Dermis blood vessel endothelial cell (primary cell): ENCODE results near the gene COL18A1. TPM values are rescaled to one million over a fixed set of nuclear protein-coding genes. Genes with fewer than 3 reads are reported as not detected.

Experiments
- DNase-seq: peaks from one replicate; pipeline ENCODE4 v3.0.0; 2010
- total RNA-seq: library from RNA; depleted of rRNA; stranded (reverse); fragments of >200 nt; gene quantifications from 2 replicates; pipeline ENCODE4 v1.2.3, GENCODE V29; 2014

The COL18A1 gene
- total RNA-seq, 1 donor from 2014 or later, result 309 TPM

DNA sequence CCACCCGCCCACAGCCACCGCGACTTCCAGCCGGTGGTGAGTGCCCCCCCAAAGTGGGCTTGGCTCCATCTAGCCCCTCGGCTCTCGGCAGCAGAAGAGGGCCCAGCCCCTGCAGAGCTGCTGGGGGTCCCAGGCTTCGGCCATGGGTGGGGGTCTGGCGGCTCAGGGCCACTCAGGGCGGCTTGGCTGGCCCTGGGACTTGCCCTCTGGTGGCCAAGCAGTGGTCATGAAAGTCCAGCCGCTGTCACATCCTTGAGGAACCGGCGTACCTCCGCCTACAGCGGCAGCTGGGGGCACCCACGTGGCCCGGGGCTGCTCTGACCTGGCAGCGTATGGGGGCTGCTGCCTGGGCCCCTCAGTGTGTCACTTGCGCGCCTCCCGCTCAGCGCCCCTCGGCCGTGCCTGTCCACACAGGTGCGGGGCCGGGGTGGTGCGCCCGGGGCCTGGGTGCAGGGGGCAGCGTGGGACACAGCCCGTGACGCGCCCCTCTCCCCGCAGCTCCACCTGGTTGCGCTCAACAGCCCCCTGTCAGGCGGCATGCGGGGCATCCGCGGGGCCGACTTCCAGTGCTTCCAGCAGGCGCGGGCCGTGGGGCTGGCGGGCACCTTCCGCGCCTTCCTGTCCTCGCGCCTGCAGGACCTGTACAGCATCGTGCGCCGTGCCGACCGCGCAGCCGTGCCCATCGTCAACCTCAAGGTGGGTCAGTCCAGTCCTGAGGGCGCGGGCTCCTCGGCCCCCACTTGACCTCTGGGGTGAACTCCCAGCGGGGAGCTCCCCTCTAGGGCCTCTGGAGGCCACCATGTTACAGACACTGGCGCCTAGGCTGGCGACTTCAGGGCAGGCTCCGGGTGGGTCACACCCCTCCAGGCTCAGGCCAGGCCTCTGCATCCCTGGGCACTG lies 104.9 kb downstream of the COL18A1 start:
- no peak for DNase-seq

DNA sequence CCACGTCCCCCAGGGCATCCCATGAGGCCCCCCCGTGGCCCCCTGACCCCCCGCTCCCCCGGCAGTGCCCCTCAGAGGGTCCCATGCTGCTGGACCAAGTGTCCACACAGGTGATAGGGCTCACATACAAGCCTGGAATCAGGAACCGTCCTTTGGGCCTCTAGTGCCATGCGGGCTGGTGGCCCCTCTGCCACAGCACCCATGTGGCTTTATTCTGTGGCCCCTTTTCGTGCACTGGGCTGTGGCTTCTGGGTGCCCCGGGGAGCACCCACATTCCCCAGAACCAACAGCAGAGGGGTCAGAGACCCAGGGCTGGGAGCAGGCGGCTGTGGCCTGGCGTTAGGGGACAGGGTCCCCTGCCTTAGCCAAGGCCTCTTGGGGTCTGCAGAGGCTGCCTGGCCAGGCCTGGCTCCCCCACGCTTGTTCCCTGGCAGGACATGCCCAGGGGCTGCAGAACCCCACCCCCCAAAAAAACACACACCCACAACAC lies 105.5 kb downstream of the COL18A1 start:
- no peak for DNase-seq

DNA sequence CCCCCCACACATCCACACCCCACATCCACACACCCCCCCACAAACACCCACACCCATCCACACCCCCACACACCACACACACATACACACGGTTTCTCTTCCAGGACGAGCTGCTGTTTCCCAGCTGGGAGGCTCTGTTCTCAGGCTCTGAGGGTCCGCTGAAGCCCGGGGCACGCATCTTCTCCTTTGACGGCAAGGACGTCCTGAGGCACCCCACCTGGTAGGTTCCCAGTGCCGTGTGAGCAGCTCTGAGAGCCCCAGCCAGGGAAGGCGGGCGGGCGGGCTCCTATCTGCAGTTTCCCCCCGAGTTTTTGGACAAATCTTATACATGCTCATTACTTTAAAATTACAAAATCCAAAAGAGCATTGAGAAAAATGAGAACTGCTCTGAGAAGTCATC lies 106.0 kb downstream of the COL18A1 start:
- no peak for DNase-seq

DNA sequence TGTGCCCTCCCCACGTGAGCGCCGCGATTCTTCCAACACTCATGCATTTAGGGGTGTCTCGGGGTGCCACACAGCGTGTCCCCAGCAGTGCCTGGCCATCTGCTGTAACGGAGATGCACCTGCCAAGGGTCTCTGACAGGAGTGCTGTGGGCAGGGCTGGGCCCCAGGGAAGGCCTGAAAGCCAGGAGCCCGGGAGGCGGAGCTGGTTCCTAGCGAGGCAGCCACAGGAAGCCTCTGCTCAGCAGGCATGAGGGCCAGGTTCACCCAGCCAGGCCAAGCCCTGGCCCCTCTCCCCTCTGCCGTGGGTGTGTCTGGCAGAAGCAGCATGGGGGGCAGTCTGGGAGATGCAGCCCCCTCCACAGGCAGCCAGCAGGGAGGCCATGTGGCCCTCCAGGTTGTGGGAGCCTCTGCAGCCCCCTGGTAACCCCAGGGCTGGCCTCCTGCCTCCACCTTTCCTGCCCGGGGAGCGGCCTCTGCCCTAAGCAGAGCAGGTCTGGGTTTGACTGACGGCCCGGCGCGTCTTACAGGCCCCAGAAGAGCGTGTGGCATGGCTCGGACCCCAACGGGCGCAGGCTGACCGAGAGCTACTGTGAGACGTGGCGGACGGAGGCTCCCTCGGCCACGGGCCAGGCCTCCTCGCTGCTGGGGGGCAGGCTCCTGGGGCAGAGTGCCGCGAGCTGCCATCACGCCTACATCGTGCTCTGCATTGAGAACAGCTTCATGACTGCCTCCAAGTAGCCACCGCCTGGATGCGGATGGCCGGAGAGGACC lies 106.9 kb downstream of the COL18A1 start:
- no peak for DNase-seq

DNA sequence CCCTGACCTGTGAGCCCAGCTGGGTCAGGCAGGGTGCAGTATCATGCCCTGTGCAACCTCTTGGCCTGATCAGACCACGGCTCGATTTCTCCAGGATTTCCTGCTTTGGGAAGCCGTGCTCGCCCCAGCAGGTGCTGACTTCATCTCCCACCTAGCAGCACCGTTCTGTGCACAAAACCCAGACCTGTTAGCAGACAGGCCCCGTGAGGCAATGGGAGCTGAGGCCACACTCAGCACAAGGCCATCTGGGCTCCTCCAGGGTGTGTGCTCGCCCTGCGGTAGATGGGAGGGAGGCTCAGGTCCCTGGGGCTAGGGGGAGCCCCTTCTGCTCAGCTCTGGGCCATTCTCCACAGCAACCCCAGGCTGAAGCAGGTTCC lies 107.6 kb downstream of the COL18A1 start:
- DNase-seq, result no peak

DNA sequence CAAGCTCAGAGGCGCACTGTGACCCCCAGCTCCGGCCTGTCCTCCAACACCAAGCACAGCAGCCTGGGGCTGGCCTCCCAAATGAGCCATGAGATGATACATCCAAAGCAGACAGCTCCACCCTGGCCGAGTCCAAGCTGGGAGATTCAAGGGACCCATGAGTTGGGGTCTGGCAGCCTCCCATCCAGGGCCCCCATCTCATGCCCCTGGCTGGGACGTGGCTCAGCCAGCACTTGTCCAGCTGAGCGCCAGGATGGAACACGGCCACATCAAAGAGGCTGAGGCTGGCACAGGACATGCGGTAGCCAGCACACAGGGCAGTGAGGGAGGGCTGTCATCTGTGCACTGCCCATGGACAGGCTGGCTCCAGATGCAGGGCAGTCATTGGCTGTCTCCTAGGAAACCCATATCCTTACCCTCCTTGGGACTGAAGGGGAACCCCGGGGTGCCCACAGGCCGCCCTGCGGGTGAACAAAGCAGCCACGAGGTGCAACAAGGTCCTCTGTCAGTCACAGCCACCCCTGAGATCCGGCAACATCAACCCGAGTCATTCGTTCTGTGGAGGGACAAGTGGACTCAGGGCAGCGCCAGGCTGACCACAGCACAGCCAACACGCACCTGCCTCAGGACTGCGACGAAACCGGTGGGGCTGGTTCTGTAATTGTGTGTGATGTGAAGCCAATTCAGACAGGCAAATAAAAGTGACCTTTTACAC lies 108.2 kb downstream of the COL18A1 start:
- DNase-seq, result no peak

DNA sequence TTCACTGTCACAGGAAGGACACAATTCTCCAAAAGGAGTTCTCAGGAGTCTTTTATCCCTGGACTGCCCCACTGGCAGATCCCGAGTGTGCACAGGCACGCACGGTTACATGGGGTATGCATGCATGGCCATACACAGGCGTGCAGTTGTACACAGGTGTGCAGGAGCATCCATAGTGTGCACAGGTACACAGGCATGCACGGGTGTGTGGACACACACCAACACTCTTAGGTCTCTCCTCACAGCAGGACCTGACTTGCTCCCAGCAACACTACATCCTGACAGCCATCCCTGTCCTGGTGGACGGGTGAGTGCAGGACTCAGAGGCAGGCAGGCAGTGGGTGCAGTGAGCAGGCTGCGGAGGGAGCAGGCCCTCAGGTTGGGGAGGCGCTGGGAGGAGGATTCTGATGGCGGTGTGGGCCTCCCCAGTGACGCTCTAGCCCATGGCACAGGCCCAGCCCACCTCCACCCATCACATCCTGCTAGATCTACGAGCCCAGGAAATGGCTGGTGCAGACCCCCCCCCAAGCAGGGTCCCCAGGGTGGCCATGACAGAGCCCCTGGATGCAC lies 108.9 kb downstream of the COL18A1 start:
- DNase-seq, result no peak

DNA sequence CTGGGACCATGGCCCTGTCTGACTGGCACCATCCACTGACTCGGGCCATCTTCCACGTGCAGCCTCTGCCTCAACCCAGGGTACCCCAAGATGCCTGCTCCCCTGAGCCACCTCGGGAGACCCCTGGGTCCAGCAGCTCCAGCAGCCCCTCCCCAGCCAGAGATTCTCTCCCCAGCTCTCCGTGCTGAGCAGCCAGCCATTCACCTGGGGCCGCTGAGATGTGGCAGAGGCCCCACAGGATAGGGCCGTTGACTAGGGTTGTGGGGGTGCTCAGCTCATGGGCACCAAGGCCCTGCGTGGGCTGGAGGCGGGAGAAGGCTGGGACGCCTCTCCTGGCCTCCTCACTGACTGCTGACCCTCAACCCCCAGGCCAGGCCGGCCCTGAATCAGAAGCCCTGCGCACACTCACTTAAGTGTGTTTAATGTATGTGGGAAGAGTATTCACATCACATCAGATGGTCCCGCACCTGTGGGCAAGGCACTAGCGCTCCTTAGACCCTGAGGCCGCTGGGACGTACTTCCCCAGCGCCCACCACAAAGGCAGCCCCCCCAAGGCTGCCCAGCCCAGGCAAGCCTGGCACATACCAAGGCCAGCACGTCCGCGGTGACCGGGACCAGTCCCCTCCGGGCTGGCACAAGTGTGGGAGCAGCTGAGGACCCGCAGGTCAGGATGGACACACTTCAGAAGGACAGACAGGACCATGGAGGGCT lies 109.5 kb downstream of the COL18A1 start:
- DNase-seq, result no peak

DNA sequence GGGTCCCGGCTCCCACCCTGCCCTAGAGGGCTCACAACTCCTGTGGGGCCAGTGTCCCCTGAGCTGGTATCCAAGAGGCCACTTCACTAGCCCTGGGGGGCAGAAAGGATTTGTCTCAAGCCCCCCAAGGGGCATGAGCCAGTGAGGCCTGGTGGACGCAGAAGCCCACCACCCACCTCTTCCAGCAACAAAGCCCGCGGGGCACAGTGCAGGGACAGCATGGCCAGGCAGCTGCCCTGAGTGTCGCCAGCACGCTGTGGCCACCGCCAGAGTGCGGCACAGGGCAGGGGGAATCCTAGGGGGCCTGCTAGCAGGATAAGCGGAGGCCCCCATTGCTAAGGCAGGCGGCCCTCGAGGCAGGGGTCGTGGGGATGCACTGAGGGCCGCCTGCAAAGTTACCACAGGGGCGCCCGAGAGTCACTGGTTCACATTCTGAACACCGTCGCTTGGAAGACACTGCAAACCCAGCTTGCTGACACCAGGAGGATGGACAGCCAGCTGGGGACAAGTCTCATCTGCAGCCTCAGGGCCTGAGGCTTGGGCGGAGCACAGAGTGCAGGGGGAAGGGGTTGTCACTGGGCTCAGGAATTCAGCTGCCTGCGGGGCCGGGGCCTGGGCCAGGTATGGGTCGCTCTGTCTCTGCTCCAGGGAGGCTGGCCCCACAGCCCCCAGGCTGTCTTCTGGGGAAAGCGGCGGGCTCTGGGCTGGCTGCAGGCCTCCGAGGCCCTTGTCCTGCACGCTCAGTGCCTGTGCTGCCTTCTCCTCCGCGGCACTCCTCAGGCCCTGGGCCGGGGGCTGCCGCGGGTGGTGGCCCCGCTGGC lies 110.5 kb downstream of the COL18A1 start:
- DNase-seq, result no peak

DNA sequence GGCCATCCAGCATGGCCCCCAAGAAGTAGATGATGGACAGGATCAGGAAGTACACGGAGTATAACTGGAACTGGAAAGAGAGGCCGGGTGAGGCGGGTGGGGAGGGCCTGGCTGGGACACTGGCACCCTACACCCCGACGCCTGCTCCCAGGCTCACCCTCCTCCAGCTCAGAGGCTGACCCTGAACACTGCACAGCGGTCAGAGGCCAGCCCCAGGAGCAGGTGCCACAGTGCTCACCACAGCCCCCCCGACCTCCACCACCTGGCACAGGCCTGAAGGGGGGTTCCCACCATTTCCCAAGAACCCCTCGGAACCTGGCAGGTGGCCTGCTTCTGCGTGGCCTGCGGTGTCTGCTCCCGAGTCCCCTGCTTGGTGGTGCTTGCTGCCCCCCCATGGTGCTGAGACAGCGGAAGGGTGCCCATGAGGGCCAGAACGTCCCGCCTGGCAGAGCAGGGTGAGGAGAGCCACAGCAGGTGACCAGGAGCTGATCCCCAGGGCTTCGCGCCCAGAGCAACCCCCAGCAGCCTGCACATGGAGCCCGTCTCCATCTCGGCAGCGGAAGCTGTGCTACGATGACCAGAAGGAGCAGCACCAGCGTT lies 111.2 kb downstream of the COL18A1 start:
- DNase-seq, result no peak

DNA sequence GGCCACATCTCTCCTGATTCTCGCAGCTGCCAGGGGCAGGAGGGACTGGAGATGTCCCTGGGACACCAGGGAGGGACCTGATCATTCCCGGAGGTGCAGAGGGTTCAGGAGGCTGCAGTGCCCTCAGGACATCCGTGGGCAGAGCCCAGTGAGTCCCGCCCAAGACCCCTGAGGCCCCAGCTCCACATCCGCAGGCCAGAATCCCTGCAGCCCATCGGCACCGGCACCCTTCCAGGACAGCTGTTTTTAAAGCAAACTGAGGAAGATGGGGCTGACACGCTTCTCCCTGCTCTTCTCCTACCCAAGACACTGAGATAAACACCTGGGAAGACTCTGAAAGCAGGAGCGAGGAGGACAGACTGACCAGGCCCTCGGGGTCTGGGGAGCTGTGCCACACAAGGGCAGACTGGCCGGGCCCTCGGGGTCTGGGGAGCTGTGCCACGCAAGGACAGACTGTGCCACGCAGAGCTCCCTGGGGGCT lies 111.7 kb downstream of the COL18A1 start:
- DNase-seq, result no peak

DNA sequence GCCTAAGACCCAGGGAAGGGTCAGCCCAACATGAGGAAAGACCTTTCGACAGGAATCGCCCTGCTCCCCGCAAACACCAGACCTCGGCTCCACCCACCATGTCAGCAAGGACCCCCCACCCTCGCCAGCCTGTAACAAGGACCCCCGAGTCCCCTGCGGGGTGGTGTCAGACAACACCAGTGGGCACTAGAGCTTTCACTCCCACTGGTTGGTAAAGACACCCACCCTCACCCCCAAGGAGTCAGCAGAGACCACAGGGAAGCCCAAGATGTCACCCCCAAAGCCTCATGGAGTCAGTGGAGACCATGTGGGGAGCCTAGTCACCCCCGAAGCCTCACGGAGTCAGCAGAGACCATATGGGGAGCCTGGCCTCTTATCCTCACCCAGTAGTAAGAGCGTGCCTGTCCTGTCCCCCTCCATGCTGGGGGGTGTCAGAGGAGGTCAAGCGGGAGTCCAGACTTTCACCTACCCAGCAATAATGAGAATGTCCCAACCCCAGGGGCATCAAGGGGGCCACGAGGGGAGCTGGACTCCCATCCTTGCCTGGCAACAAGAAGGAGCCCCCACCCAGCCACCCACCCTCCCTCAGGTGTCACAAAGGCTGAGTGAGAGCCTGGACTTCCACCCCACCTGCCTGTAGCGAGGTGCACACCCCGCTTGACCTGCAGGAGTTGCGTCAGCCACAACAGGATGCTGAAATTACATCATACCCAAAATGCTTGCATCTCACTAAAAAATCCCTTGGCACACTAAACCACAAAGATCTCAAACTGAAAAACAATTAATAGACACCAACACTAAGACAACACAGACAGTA lies 112.5 kb downstream of the COL18A1 start:
- peak; percentile 40 for DNase-seq

DNA sequence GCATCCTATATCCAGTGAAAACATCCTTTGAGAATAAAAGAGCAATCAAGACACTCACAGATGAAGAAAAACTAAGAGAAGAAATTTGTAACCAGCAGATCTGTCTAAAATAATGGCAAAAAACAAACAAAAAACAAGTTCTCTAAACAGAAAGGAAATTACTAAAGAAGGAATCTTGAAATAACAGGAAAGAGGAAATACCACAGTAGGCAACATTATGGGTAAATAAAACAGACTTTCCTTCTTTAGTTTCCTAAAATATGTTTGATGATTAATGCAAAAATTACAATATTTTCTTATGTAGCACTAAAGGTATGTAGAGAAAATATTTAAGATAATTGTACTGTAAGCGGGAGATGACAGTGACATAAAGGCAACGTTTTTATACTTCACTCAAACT lies 113.8 kb downstream of the COL18A1 start:
- peak; percentile 20 for DNase-seq

DNA sequence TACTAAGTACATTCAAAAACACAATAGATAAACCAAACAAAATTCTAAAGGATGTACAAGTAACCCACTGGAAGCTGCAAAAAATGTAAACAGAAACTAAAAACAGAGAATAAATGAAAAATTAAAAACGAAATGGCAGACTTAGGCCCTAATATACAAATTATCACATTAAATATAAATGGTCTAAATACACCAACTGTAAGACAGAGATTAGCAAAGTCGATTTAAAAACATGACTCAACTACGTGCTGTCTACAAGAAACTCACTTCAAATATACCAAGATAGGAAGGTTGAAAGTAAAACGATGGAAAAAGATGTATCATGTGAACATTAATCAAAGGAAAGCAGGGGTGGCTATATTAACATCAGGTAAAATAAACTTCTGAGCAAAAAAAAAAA lies 114.2 kb downstream of the COL18A1 start:
- no peak for DNase-seq

DNA sequence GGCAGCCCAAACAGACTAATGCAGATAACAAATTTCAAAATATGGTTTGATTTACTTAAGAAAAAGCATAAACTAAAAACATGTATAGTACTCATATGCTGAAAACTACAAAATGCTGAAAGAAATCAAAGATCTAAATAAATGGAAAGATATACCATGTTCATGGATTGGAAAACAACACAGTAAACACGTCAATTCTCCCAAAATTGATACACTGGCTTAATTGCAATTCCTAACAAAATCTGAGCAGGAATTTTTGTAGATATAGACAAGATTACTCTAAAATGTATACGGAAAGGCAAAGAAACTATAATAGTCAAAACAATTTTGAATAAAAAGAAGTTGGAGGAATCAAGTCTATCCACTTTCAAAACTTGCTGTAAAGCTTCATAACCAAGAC lies 116.3 kb downstream of the COL18A1 start:
- DNase-seq, result no peak

DNA sequence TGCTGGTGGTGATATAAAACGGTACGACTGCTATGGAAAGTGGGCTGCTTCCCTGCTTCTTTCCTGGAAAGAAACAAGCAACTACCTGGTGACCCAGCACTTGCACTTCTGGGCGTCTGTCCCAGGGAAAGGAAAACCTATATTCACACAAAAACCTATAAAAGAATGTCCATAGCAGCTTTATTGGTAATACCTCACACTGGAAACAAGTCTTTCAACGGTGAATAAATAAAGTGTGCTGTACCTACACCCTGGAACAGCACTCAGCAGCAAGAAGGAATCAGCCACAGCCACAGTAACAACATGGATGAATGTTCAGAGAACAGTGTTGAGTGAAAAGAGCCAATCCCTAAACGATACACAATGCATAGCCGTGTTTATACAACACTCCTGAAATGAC lies 117.4 kb downstream of the COL18A1 start:
- no peak for DNase-seq

DNA sequence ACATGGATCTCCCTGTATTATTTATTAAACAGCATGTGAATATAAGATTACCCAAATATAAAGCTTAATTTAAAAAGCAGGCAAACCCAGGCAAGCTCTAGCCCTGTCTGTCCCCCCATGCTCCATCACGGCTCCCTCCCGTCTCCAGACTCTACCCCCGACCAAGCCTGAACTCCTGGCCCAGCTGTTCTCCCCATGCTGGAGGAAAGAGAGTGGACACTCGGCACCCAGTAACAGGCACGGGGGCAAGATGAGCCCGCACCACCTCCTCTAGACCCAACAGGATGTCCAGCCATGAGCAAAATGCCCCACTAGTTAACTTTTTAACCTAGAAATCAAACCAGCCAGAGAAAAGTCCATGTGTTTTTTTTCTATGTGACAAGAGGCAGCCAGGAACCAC lies 118.0 kb downstream of the COL18A1 start:
- DNase-seq, result no peak

DNA sequence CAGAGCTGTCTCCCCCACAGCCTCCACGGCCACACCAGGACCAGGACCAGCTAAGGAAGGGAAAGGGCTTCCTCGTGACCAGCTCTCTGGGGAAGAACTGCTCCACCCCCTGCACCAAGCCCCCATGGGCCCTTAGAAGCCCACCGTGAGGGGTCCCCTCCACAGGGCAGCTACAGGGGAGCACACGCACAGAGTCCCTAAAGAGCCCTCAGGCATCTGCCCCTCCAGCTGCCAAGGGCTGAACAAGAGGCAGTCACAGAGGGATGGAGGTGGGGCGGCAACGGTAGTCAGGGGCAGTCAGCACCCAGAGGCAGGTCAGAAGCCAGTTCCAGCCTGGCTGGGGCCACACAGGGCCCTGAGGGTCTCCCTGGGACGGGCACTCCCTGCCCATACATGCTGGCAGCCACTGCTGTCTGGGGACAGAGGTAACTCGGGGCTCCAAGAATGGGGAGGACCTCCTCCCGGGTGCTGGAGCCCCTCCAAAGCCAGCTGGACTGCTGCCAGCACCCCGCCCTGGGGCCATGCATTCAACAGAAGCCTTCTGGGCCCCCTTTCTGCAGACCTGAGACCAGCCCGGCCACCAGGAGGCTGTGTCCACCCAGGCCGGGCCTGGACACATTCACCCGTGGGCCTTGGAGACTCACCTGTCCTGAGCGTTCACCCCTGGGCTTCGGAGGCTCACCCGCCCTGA lies 118.6 kb downstream of the COL18A1 start:
- no peak for DNase-seq

DNA sequence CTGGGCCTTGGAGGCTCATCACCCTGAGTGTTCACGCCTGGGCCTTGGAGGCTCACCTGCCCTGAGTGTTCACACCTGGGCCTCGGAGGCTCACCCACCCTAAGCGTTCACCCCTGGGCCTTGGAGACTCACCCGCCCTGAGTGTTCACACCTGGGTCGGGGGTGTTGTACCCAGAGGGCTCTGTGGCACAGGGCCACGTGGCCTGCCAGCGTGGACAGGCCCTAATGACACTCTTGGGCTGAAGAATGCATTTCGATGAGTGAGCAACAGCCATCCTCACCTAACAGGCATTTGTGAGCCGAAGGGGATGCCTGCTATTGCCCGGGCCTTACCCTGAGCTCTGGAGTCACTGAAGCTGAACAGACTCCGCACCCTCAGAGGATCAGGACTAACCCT lies 119.8 kb downstream of the COL18A1 start:
- no peak for DNase-seq
